ENCODE results near the gene EVI5. TPM values are rescaled to one million over a fixed set of nuclear protein-coding genes. Genes with fewer than 3 reads are reported as not detected.

EVI5 gene
- total and polyA plus RNA-seq, 2 donors (not counting 1 experiment from before 2014, with no cell fraction given): 1.5 to 36.3 TPM

DNA sequence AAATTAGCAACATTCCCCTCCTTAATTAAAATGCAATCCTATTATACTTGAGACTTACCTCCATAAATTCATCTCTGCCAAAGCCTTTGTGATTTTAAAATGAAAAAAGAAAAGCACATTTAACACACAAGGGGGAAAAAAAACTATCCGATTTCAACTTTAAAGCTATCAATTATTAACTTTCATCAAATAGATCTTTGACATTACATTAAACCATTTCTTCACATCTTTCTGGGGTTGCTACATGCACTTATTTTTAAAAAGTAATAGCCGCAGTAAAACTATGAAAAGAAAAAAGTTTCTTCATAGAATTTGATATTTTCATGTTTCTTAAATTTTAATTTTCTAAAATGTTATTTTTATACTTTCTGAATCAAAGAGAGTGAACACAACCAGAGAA, 71.0 kb downstream of the EVI5 start:
- H3K4me3 ChIP-seq (ENCODE audit: control extremely low read depth in 1 of 5, extremely low read depth in 1 of 5, insufficient read depth in 1 of 5, low read depth in 2 of 5, low read length in 4 of 5): no peak overlapping the region
- WGBS (ENCODE audit: insufficient coverage): no CpG with 5 or more reads among the region's 2 CpGs
- no peak for ATAC-seq (ENCODE audit: low read depth)
- Mint-ChIP-seq H3K4me3 (no peak overlapping the region), H3K27me3 (no peaks in the 10 kb centered on the region), H3K9me3 (ENCODE audit: insufficient read depth) (no peaks in the 10 kb centered on the region), H3K4me1 (peaks cover 1% of the 10 kb centered on the region), H3K27ac (no peak overlapping the region)
- H3K36me3 ChIP-seq (replicated peaks in 1 of 2; ENCODE audit: control extremely low read depth in 1 of 2, control insufficient read depth in 1 of 2, extremely low read depth in 1 of 2, insufficient read depth in 2 of 2, low read length in 1 of 2): no peaks in the 10 kb centered on the region
- no peak overlapping the region for H3K27ac ChIP-seq (ENCODE audit: low read length in 2 of 2)
- H2AFZ ChIP-seq (ENCODE audit: insufficient read depth, low read depth, low read length, poor library complexity, severe bottlenecking): no peak overlapping the region
- H3K79me2 ChIP-seq (ENCODE audit: control insufficient read depth, insufficient read depth, low read length): no peaks in the 10 kb centered on the region
- TF ChIP-seq EZH2 (IDR thresholded peaks at IDR 0.05; ENCODE audit: borderline replicate concordance, insufficient read depth, low read depth, low read length, poor library complexity, severe bottlenecking) (no peak), CTCF (IDR thresholded peaks at IDR 0.05) (no peak)
- ChIA-PET POLR2A (no interaction called here), CTCF (no interaction called here)
- no peaks in the 10 kb centered on the region for H4K20me1 ChIP-seq (ENCODE audit: control insufficient read depth, insufficient read depth, low read length, poor library complexity, severe bottlenecking)
- H3K4me2 ChIP-seq (replicated peaks; ENCODE audit: low read depth, low read length, poor library complexity, severe bottlenecking): no peak overlapping the region
- H3K4me1 ChIP-seq (ENCODE audit: control insufficient read depth in 2 of 2, insufficient read depth in 2 of 2, low read length in 2 of 2): no peaks in the 10 kb centered on the region
- no peaks in the 10 kb centered on the region for H3K27me3 ChIP-seq (replicated peaks in 1 of 4; ENCODE audit: control extremely low read depth in 1 of 4, control insufficient read depth in 3 of 4, insufficient read depth in 4 of 4, low read length in 3 of 4)
- intact Hi-C loops (cut with micrococcal nuclease): no loop called here
- no peak overlapping the region for H3K9ac ChIP-seq (ENCODE audit: low read length)
- DNase-seq: no peak
- H3K9me3 ChIP-seq (ENCODE audit: control extremely low read depth in 1 of 3, control insufficient read depth in 2 of 3, insufficient read depth in 1 of 3, low read length in 2 of 3): no peaks in the 10 kb centered on the region

DNA sequence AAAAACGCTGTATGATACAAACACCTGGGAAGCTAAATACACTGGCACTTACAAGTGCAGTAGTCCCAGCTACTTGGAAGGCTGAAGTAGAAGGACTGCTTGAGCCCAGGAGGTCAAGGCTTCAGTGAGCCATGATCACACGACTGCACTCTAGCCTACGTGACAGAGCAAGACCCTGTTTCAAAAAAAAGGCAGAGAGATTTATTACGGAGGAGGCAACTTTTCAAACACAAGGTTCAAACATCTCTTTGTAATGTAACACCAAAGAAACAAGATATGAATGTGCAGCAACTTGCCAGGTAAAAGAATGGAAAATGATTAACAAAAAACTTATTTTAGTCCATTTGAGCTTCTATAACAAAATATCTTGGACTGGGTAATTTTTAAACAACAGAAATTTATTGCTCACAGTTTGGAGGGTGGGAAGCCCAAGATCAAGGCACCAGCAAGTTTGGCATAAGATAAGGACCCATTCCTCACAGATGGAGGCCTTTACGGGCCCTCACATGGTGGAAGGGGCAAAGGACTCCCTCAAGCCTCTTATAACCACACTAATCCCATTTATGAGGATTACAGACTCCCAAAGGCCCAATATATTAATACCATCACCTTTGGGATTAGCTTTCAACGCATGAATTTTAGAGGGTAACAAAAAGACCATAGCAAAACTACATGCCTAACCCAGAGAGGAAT, 73.3 kb downstream of the EVI5 start:
- no peak for TF ChIP-seq CTCF (IDR thresholded peaks at IDR 0.05)
- no peak for TF ChIP-seq EZH2 (IDR thresholded peaks at IDR 0.05; ENCODE audit: borderline replicate concordance, insufficient read depth, low read depth, low read length, poor library complexity, severe bottlenecking)
- WGBS (ENCODE audit: insufficient coverage): 90% methylated on average over 3 of the region's 6 CpGs
- ATAC-seq (ENCODE audit: low read depth): no peak
- ChIA-PET POLR2A (no interaction called here), CTCF (no interaction called here)
- Histone ChIP-seq H2AFZ (ENCODE audit: insufficient read depth, low read depth, low read length, poor library complexity, severe bottlenecking) (no peak overlapping the region), H3K9me3 (ENCODE audit: control extremely low read depth in 1 of 3, control insufficient read depth in 2 of 3, insufficient read depth in 1 of 3, low read length in 2 of 3) (no peaks in the 10 kb centered on the region), H3K36me3 (replicated peaks in 1 of 2; ENCODE audit: control extremely low read depth in 1 of 2, control insufficient read depth in 1 of 2, extremely low read depth in 1 of 2, insufficient read depth in 2 of 2, low read length in 1 of 2) (no peaks in the 10 kb centered on the region), H3K9ac (ENCODE audit: low read length) (no peak overlapping the region), H3K27me3 (replicated peaks in 1 of 4; ENCODE audit: control extremely low read depth in 1 of 4, control insufficient read depth in 3 of 4, insufficient read depth in 4 of 4, low read length in 3 of 4) (no peaks in the 10 kb centered on the region), H3K4me1 (ENCODE audit: control insufficient read depth in 2 of 2, insufficient read depth in 2 of 2, low read length in 2 of 2) (no peaks in the 10 kb centered on the region), H3K4me2 (replicated peaks; ENCODE audit: low read depth, low read length, poor library complexity, severe bottlenecking) (no peak overlapping the region), H4K20me1 (ENCODE audit: control insufficient read depth, insufficient read depth, low read length, poor library complexity, severe bottlenecking) (no peaks in the 10 kb centered on the region), H3K79me2 (ENCODE audit: control insufficient read depth, insufficient read depth, low read length) (no peaks in the 10 kb centered on the region), H3K4me3 (ENCODE audit: control extremely low read depth in 1 of 5, extremely low read depth in 1 of 5, insufficient read depth in 1 of 5, low read depth in 2 of 5, low read length in 4 of 5) (no peak overlapping the region), H3K27ac (ENCODE audit: low read length in 2 of 2) (no peak overlapping the region)
- Mint-ChIP-seq H3K27me3 (no peaks in the 10 kb centered on the region), H3K4me1 (peaks cover 1% of the 10 kb centered on the region), H3K9me3 (ENCODE audit: insufficient read depth) (no peaks in the 10 kb centered on the region), H3K27ac (no peak overlapping the region), H3K4me3 (no peak overlapping the region)
- DNase-seq: no peak
- intact Hi-C loops (cut with micrococcal nuclease): no loop called here

Data from B cell (primary cell).